AG10803 (cell line): ENCODE results near the gene CCDC200.

Source experiments
- DNase-seq: peaks from one replicate; pipeline ENCODE4 v3.0.0; 2010; ENCODE audit warnings: low read depth
- H3K4me3 ChIP-seq: 2 replicates; pipeline ENCODE4 v1.5.1; 2011; ENCODE audit warnings: mild to moderate bottlenecking, low read length, control low read depth
- CTCF ChIP-seq: conservative IDR thresholded peaks from 2 replicates; pipeline ENCODE4 v1.5.1; 2011; ENCODE audit warnings: mild to moderate bottlenecking, low read length, control low read depth, inconsistent platforms

CCDC200 gene

GRCh38 chr17:43224146-43224705, 4.2 kb downstream of the CCDC200 start:
- no peak for DNase-seq
- no peak for TF ChIP-seq CTCF

GRCh38 chr17:43220511-43221125, 7.8 kb downstream of the CCDC200 start:
- no peak for DNase-seq
- no peak overlapping the region for H3K4me3 ChIP-seq
- no peak for TF ChIP-seq CTCF

More at GRCh38 chr17:43224146-43224705, 4.2 kb downstream of the CCDC200 start:
- no peak overlapping the region for H3K4me3 ChIP-seq

GRCh38 chr17:43219746-43220380, 8.6 kb downstream of the CCDC200 start:
- no peak overlapping the region for H3K4me3 ChIP-seq
- no peak for DNase-seq
- TF ChIP-seq CTCF, result no peak

GRCh38 chr17:43219001-43219400, 9.4 kb downstream of the CCDC200 start:
- no peak for TF ChIP-seq CTCF
- no peak overlapping the region for H3K4me3 ChIP-seq
- no peak for DNase-seq

- no peak overlapping the region for H3K4me3 ChIP-seq
- no peak for DNase-seq
- TF ChIP-seq CTCF, result no peak
Measured at GRCh38 chr17:43217614-43218087, 10.8 kb downstream of the CCDC200 start.

GRCh38 chr17:43216762-43217613, 11.4 kb downstream of the CCDC200 start:
- TF ChIP-seq CTCF, result no peak
- DNase-seq, result no peak
- no peak overlapping the region for H3K4me3 ChIP-seq
